Activated naive CD4-positive, alpha-beta T cell treated with anti-CD3 and anti-CD28 coated beads, Interleukin-2, amount 50 U/mL, for 72 hours (primary cell): ENCODE measurements around the gene P2RY2. TPM values are rescaled to one million over a fixed set of nuclear protein-coding genes. Genes with fewer than 3 reads are reported as not detected.
"Not testable (repeated sequence)": the region's sequence is repeated elsewhere in the genome, so short reads cannot be mapped to it uniquely, and the experiment has no call there.

Experiments
- ATAC-seq, 2 donors: fragments of 150-1000 bp; cut with Tn5 transposase; 2 replicates each; pipeline ENCODE4 v1.10.0; 2021; ENCODE audit warnings: mild to moderate bottlenecking in 2 of 2, moderate library complexity in 2 of 2
- DNase-seq, 2 donors: peaks; one replicate each; pipeline ENCODE4 v3.0.0; 2021 to 2022; ENCODE audit warnings: low spot score in 2 of 2
- H3K27ac Mint-ChIP-seq, 2 donors: one replicate each; pipeline ENCODE4 v1.8.0; 2022; ENCODE audit warnings: mild to moderate bottlenecking in 2 of 2, mixed read lengths in 2 of 2
- H3K36me3 Mint-ChIP-seq, 2 donors: one replicate each; pipeline ENCODE4 v1.8.0; 2022; ENCODE audit warnings: mixed read lengths in 2 of 2
- H3K9me3 Mint-ChIP-seq, 2 donors: one replicate each; pipeline ENCODE4 v1.8.0; 2022; ENCODE audit warnings: mixed read lengths in 2 of 2
- total RNA-seq, 2 donors: library from RNA; stranded (reverse); gene quantifications; one replicate each; pipeline ENCODE4 v1.2.3, GENCODE V29; 2022

P2RY2 gene
- total RNA-seq, 2 donors from 2014 or later: not detected

DNA sequence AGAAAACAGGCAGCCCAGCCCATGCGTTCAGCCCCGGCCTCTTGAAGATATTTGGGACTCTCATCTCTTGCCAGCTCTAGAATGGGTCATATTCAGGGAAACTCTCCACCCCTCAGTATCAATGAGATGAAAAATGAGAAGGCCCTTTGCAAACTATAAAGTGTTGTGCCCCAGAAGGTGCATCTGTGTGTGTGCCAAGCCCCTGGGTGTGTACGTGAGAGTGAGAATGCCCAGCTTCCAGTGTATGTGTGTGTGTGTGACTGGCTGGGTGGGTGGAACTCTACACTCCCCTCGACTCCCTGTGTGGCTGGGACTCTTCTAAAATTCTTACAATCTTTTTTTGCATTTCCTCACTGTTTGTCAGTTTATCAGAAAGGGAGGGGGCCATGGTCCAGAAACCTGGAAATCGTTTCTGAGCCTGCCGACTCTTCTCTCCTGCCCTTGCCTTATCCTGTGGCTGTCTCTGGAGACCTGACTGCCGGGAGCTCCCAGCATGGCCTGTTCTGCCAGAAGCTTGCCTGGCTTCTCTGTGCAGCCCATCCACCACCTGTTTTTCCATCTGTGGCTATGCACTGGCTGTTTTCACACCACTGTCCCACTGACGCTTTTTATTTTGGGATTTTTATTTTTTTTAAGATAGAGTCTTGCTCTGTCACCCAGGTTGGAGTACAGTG is 55.3 kb downstream of the P2RY2 start:
- Mint-ChIP-seq H3K36me3 (no peaks in the 10 kb centered on the region), H3K9me3 (no peaks in the 10 kb centered on the region), H3K27ac (no peak overlapping the region)
- ATAC-seq: no peak
- peak in 1 of 2 donors; percentile 25 for DNase-seq

GRCh38 chr11:73274191-73274590 is 56.1 kb downstream of the P2RY2 start:
- DNase-seq, ATAC-seq, H3K36me3 Mint-ChIP-seq, H3K9me3 Mint-ChIP-seq, H3K27ac Mint-ChIP-seq: not testable (repeated sequence)

GRCh38 chr11:73274722-73275380 is 56.8 kb downstream of the P2RY2 start:
- H3K27ac Mint-ChIP-seq: no peak overlapping the region
- ATAC-seq: no peak
- H3K36me3 Mint-ChIP-seq: no peaks in the 10 kb centered on the region
- no peaks in the 10 kb centered on the region for H3K9me3 Mint-ChIP-seq
- DNase-seq: peak in 1 of 2 donors; percentile 30

DNA sequence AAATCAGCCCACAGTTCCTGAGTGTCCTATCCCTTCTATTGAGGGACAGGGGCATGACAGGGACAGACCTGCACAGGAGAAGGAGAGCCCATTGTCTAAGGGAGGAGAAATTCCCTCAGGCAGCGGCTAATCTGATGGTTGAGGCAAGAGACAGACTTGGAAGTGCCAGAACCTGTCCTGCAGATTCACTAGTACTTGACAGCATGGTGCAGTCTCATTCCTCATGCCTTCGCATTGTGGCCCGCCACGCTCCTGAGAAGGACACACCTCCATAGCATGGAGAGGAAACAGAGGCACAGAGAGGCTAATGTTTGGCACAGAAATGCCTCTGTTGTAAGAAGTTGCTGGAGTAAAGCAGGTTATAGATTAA is 57.3 kb downstream of the P2RY2 start:
- H3K9me3 Mint-ChIP-seq: no peaks in the 10 kb centered on the region
- no peak overlapping the region for H3K27ac Mint-ChIP-seq
- no peak for DNase-seq
- H3K36me3 Mint-ChIP-seq: no peaks in the 10 kb centered on the region
- no peak for ATAC-seq

DNA sequence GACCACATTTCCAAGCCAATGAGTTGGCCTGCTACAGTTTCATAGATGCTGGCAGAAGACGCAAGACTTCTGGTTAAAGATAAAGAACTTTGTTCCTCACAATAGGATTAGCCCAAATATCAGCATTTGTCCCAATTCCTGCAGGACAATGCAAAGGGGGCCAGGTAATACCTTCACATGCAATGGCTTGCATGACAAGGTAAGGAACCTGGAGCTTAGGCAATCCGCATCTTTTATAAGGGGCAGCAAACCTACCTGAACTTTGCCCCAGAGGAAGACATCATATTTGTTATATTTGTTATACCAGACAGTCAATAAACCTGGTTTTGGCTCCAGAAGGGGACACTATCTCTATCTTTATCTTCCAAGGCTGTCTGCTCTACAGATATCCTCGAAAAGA is 59.4 kb downstream of the P2RY2 start:
- H3K9me3 Mint-ChIP-seq: no peaks in the 10 kb centered on the region
- ATAC-seq: no peak

GRCh38 chr11:73280626-73281025 is 62.5 kb downstream of the P2RY2 start:
- Mint-ChIP-seq H3K27ac (peak overlapping the region in 1 of 2 donors; percentile 52), H3K36me3 (no peaks in the 10 kb centered on the region), H3K9me3 (no peaks in the 10 kb centered on the region)
- ATAC-seq (no peak), DNase-seq (no peak)

More for the DNA sequence above, 59.4 kb downstream of the P2RY2 start:
- no peaks in the 10 kb centered on the region for H3K36me3 Mint-ChIP-seq
- DNase-seq: no peak
- no peak overlapping the region for H3K27ac Mint-ChIP-seq

DNA sequence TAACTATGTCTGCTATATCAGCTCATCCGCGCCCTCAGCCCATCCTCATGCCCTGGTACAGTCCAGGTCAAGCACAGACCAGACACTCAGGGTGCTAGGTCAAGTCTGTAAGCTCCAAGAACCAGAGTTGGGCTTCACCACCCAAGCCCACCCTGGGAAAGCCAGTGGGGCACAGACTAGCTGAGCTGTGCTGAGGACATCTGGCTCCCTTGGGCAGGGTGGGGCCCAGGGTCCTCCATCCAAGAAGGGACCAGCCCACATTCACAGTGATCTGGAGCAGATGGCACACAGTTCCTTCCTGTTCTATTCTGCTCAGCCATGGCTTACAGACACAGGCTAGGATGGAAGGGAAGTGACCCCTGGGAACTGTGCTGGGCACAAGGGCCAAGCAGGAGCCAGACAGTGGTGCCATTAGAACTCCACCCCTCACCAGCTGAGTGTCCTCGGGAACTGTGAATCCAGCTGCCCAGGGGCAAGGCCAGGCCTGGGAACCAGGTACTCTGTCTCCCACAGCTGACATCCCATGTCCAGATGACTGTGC is 63.2 kb downstream of the P2RY2 start:
- ATAC-seq (no peak), DNase-seq (no peak)
- Mint-ChIP-seq H3K36me3 (no peaks in the 10 kb centered on the region), H3K27ac (no peak overlapping the region), H3K9me3 (no peaks in the 10 kb centered on the region)

DNA sequence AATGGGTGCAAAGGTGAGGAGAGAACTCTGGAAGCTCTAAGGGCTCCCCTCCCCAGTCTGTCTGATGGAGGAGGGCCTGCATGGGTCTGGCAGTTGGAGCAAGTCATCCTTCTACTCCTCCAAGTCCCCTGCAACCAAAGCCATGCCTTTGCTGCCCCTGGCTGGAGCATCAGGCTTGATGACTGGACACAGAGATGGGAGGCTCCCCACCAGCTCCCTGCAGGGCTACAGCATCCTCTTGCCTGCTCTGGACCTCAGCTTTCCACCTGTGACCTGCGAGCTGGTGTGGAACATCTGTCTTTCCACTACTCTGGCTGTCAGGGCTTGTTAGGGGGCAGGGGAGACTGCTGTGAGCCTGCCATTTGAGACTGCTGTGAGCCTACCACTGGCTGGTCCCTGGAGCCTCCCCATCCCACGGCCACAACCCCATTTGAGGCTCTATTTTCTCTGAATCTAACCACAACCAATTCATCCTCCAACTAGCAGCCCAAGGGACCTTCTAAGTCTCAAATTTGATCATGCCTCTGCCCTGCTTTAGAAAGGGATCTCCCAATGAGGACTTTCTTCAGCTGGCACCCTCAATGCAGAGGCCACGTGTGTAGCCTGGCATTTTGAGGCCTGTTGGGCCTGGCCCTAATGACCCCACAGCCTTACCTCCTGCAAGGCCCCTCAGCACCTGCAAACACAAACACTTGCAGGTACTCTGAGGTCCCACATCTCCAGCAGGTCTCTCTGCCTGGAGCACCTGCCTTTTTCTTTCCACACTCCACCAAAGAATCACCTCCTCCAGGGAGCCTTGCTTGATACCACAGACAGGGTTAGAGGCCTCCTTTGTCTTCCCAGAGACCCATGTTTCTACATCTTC is 63.9 kb downstream of the P2RY2 start:
- Mint-ChIP-seq H3K9me3 (no peaks in the 10 kb centered on the region), H3K27ac (no peak overlapping the region), H3K36me3 (no peaks in the 10 kb centered on the region)
- DNase-seq (no peak), ATAC-seq (no peak)

DNA sequence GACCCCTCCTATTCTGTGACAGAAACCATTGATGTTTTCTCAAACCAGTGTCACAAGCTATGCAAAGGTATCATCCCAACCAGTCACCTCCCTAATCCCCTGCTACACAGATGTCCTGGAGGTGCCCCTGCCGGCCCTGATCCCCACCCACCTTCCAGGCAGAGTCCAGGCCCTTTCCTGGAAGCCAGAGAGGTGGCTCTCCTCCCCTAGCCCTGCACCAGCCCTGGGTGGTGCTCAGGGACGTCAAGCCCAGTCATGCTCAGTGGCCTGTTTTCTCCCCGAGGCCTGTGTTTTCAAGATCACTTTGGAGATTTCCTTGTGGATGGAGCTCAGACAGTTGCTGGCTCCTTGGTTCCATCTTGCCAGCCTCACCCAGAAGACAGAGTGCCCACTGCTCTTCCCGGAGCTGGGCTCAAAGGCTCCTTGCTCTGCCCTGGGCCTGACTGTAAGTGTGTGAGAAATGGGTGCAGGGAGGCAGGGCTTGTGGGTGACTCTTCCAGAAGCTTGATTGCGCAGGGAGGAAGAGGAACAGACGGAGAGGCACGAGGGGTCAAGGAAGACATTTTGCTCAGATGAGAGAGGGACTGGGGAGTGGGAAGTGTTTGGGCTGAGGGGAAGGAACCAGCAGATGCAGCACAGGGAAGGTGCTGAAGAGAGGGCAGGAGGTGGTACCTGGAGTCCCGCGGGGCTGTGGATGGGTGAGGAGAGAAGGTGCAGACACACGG is 65.4 kb downstream of the P2RY2 start:
- Mint-ChIP-seq H3K9me3 (no peaks in the 10 kb centered on the region), H3K36me3 (no peaks in the 10 kb centered on the region), H3K27ac (peak overlapping the region in 1 of 2 donors; percentile 44)
- ATAC-seq (no peak), DNase-seq (no peak)

DNA sequence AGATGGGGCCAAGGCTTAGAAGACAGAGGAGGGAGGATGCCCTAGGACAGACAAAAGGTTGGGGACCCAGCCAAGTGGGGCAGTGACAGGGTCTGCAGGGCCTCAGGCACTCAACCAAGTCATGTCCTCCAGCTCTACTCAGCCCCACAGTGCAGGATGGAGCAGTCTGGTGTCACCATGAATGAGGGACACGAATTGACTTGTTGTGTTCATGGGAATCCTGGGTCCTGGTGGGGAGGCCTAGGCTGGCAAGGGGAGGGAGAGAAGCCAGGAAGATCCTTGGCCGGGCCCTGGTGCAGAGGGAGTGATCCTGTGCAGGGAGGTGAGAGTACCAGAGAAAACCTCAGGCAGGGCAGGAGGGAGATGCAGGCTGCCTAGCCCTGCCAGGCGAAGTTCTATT is 66.0 kb downstream of the P2RY2 start:
- Mint-ChIP-seq H3K36me3 (no peaks in the 10 kb centered on the region), H3K27ac (peak overlapping the region in 1 of 2 donors; percentile 44), H3K9me3 (no peaks in the 10 kb centered on the region)
- ATAC-seq (no peak), DNase-seq (no peak)

DNA sequence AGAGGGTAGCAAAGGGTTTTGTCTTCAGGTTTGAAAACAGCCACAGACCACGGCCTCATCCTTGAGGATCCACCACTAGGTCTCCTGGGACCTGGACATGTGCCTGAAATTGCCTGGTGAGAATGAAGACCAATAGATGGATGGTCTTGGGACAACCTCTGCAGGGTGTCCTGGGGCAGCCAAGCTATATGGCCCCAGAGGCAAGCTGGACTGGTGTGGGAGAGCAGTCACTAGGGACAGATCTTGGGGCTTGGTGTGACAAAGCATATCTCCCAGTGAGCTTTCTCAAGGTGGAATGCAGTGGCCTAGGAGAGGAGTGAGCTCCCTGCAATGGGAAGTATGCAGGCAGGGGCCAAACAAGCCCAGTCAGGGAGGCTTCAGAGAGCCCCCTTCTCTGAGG is 67.6 kb downstream of the P2RY2 start:
- no peaks in the 10 kb centered on the region for H3K9me3 Mint-ChIP-seq
- DNase-seq (no peak), ATAC-seq (no peak)
- H3K36me3 Mint-ChIP-seq: no peaks in the 10 kb centered on the region
- no peak overlapping the region for H3K27ac Mint-ChIP-seq

Other genes starting within 250 kb of the P2RY2 start
- 10 to 100 TPM; 10.3 to 32.4 TPM for gene FCHSD2, start 76.0 kb upstream of the P2RY2 start, total RNA-seq
- gene P2RY6, start 54.1 kb downstream of the P2RY2 start, total RNA-seq: not detected
- under 1 TPM; 0.02 to 0.16 TPM for gene ARHGEF17, start 90.0 kb downstream of the P2RY2 start, total RNA-seq
- 10 to 100 TPM; 23.2 to 28.2 TPM for gene RELT, start 158.1 kb downstream of the P2RY2 start, total RNA-seq